Measurements from ENCODE around the gene MSRB1.
A peak's percentile ranks its signal among the peaks of the same experiment; 100 is the strongest.

Gene MSRB1

GRCh38 chr16:1949507-1949906 lies 6.5 kb upstream of the MSRB1 start:
- TF ChIP-seq CTCF (conservative IDR thresholded peaks at IDR 0.05; ENCODE audit: control insufficient read depth, insufficient read depth, low read depth, low read length) = no peak
- no peak for DNase-seq (ENCODE audit: low read depth)
- no peak overlapping the region for H3K4me3 ChIP-seq (ENCODE audit: control insufficient read depth, low read depth, low read length)

- no peak for TF ChIP-seq CTCF (conservative IDR thresholded peaks at IDR 0.05; ENCODE audit: control insufficient read depth, insufficient read depth, low read depth, low read length)
- no peak overlapping the region for H3K4me3 ChIP-seq (ENCODE audit: control insufficient read depth, low read depth, low read length)
- no peak for DNase-seq (ENCODE audit: low read depth)
These were observed 4.3 kb upstream of the MSRB1 start for GRCh38 chr16:1947369-1947670.

- H3K4me3 ChIP-seq (ENCODE audit: control insufficient read depth, low read depth, low read length) = no peak overlapping the region
- no peak for TF ChIP-seq CTCF (conservative IDR thresholded peaks at IDR 0.05; ENCODE audit: control insufficient read depth, insufficient read depth, low read depth, low read length)
- DNase-seq (ENCODE audit: low read depth) = no peak
These were observed 3.7 kb upstream of the MSRB1 start for GRCh38 chr16:1946495-1947368.

- no peak for TF ChIP-seq CTCF (conservative IDR thresholded peaks at IDR 0.05; ENCODE audit: control insufficient read depth, insufficient read depth, low read depth, low read length)
- no peak overlapping the region for H3K4me3 ChIP-seq (ENCODE audit: control insufficient read depth, low read depth, low read length)
- no peak for DNase-seq (ENCODE audit: low read depth)
These were observed 2.8 kb upstream of the MSRB1 start for GRCh38 chr16:1945559-1946391.

GRCh38 chr16:1944612-1945199 lies 1.7 kb upstream of the MSRB1 start:
- DNase-seq (ENCODE audit: low read depth) = no peak
- no peak overlapping the region for H3K4me3 ChIP-seq (ENCODE audit: control insufficient read depth, low read depth, low read length)
- TF ChIP-seq CTCF (conservative IDR thresholded peaks at IDR 0.05; ENCODE audit: control insufficient read depth, insufficient read depth, low read depth, low read length) = no peak

- H3K4me3 ChIP-seq (ENCODE audit: control insufficient read depth, low read depth, low read length) = peak overlapping the region; percentile 83
- DNase-seq (ENCODE audit: low read depth) = peak; percentile 41
These were observed 771 bp downstream of the MSRB1 start for GRCh38 chr16:1942047-1942809.

More at GRCh38 chr16:1942047-1942809, 771 bp downstream of the MSRB1 start:
- no peak for TF ChIP-seq CTCF (conservative IDR thresholded peaks at IDR 0.05; ENCODE audit: control insufficient read depth, insufficient read depth, low read depth, low read length)
